HG02759 (cell line): Measurements from ENCODE around the gene CAMKK1.
A peak's percentile ranks its signal among the peaks of the same experiment; 100 is the strongest.
"Not testable (repeated sequence)": the region's sequence is repeated elsewhere in the genome, so short reads cannot be mapped to it uniquely, and the experiment has no call there.

Experiments
- ATAC-seq: cut with Tn5 transposase; IDR thresholded peaks from one replicate; pipeline ENCODE4 v1.9.1; 2021; ENCODE audit warnings: mild to moderate bottlenecking, moderate library complexity; ENCODE audit not compliant: unreplicated experiment

CAMKK1 gene

GRCh38 chr17:3848229-3848835 lies 44.5 kb downstream of the CAMKK1 start:
- ATAC-seq, result no peak

- ATAC-seq, result no peak
Observed at GRCh38 chr17:3847165-3847670, 45.6 kb downstream of the CAMKK1 start.

- ATAC-seq, result no peak
Observed at GRCh38 chr17:3846437-3847164, 46.3 kb downstream of the CAMKK1 start.

- ATAC-seq, result peak; percentile 96
Observed at GRCh38 chr17:3845621-3846436, 47.0 kb downstream of the CAMKK1 start, which contains the start of gene NCBP3. Gene NCBP3 (minus strand): TSS chr17:3846246. CDS start chr17:3846223, 23 bp downstream.

GRCh38 chr17:3845291-3845620 lies 47.6 kb downstream of the CAMKK1 start:
- ATAC-seq, result no peak

GRCh38 chr17:3844556-3844955 lies 48.3 kb downstream of the CAMKK1 start:
- not testable (repeated sequence) for ATAC-seq

- no peak for ATAC-seq
Observed at GRCh38 chr17:3843935-3844516, 48.8 kb downstream of the CAMKK1 start.

GRCh38 chr17:3838206-3838605 lies 54.6 kb downstream of the CAMKK1 start:
- no peak for ATAC-seq

- ATAC-seq, result no peak
Observed at GRCh38 chr17:3836551-3836950, 56.3 kb downstream of the CAMKK1 start.

GRCh38 chr17:3835410-3836229 lies 57.2 kb downstream of the CAMKK1 start:
- ATAC-seq, result no peak

- ATAC-seq, result no peak
Observed at GRCh38 chr17:3834811-3835210, 58.0 kb downstream of the CAMKK1 start.

GRCh38 chr17:3828852-3829232 lies 64.0 kb downstream of the CAMKK1 start:
- no peak for ATAC-seq

GRCh38 chr17:3828151-3828851 lies 64.6 kb downstream of the CAMKK1 start:
- ATAC-seq, result no peak

GRCh38 chr17:3827124-3827773 lies 65.6 kb downstream of the CAMKK1 start:
- no peak for ATAC-seq

- ATAC-seq, result no peak
Observed at GRCh38 chr17:3826191-3826590, 66.7 kb downstream of the CAMKK1 start.

- ATAC-seq, result no peak
Observed at GRCh38 chr17:3821101-3821500, 71.8 kb downstream of the CAMKK1 start.

GRCh38 chr17:3818786-3819185 lies 74.1 kb downstream of the CAMKK1 start:
- no peak for ATAC-seq

- ATAC-seq, result no peak
Observed at GRCh38 chr17:3817851-3818605, 74.8 kb downstream of the CAMKK1 start.

- ATAC-seq, result no peak
Observed at GRCh38 chr17:3815925-3816324, 76.9 kb downstream of the CAMKK1 start.
